ELR (cell line): ENCODE measurements around the gene SESTD1.
"Not testable (repeated sequence)": the region's sequence is repeated elsewhere in the genome, so short reads cannot be mapped to it uniquely, and the experiment has no call there.

ENCODE experiments used
- DNase-seq: peaks from one replicate; pipeline ENCODE4 v3.0.0-alpha.2; 2015; ENCODE audit warnings: low read depth

The SESTD1 gene

GRCh38 chr2:179106342-179106675 is 158.3 kb downstream of the SESTD1 start:
- no peak for DNase-seq

- peak; percentile 82 for DNase-seq
Observed at GRCh38 chr2:179104736-179105135, 159.9 kb downstream of the SESTD1 start.

GRCh38 chr2:179098080-179098689 is 166.4 kb downstream of the SESTD1 start:
- no peak for DNase-seq

- no peak for DNase-seq
Observed at GRCh38 chr2:179097131-179097530, 167.5 kb downstream of the SESTD1 start.

GRCh38 chr2:179096090-179096489 is 168.5 kb downstream of the SESTD1 start:
- no peak for DNase-seq

- DNase-seq, result not testable (repeated sequence)
Observed at GRCh38 chr2:179092912-179093311, 171.7 kb downstream of the SESTD1 start.

GRCh38 chr2:179082697-179083096 is 181.9 kb downstream of the SESTD1 start:
- DNase-seq, result no peak

GRCh38 chr2:179081954-179082353 is 182.7 kb downstream of the SESTD1 start:
- no peak for DNase-seq

GRCh38 chr2:179072527-179072926 is 192.1 kb downstream of the SESTD1 start:
- DNase-seq, result no peak

- no peak for DNase-seq
Observed at GRCh38 chr2:179071810-179072355, 192.7 kb downstream of the SESTD1 start.

GRCh38 chr2:179070895-179071294 is 193.7 kb downstream of the SESTD1 start:
- DNase-seq, result no peak

GRCh38 chr2:179069685-179070084 is 194.9 kb downstream of the SESTD1 start:
- DNase-seq, result no peak

- DNase-seq, result no peak
Observed at GRCh38 chr2:179068991-179069643, 195.5 kb downstream of the SESTD1 start.

- no peak for DNase-seq
Observed at GRCh38 chr2:179059026-179059700, 205.5 kb downstream of the SESTD1 start.

- DNase-seq, result no peak
Observed at GRCh38 chr2:179057737-179058136, 206.9 kb downstream of the SESTD1 start.

- DNase-seq, result peak; percentile 14
Observed at GRCh38 chr2:179053568-179053967, 211.1 kb downstream of the SESTD1 start.
